HG03439 (cell line): ENCODE data around the gene ACAN.

ENCODE experiments used
- ATAC-seq: cut with Tn5 transposase; IDR thresholded peaks from one replicate; pipeline ENCODE4 v1.9.1; 2021; ENCODE audit warnings: mild to moderate bottlenecking, moderate library complexity; ENCODE audit not compliant: unreplicated experiment

ACAN gene

DNA sequence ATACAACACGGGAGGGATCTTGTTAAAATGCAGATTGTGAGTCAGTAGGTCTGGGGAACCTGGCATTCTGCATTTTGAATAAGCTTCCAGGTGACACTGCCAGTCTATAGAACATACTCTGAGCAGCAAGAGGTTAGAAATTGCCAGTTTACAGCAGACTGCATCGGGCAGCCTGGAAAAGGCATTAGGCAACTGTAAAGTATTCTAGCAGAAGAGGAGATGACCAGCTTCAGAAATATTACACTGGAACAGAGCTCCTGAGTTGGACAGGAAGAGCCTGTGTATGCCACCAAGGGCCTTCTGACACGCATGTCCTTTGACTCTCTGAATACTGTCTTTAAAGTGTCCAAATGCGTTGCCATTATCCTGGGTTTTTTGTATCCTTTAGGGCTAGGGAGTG, 2.5 kb upstream of the ACAN start:
- ATAC-seq, result no peak

DNA sequence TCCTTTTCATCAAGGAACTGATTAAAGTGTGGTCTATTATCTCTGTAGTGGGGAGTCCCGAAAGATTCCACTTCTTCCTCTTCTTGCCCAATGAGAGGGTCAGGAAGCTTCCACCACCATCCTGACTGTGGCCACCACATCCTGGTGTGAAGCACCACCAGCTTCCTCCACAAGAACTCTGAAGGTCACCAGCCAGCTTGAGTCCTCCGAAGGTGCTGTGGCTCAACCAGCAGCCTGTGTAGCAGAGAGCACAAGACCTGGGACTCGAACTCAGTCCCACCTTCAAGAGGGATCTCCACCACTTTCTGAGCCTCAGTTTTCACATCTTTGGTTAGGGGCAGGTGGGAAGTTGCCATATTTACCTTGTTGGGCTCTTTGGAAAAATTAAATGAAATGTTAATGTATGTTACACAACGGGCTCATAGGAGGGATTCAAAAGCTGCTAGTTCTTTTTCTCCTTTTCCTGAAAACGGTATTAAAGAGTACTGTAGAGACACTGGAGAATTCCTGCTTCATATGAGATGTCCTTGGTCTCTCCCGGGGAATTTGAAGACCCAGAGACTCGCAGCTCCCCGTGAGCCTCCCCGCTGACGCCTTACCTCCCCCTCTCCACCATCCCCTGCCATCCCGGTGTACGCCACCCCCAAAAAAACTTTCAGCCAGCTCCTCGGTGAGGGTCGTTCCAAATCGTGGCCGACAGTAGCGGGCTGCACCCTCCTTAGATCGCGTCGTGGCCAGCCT, 816 bp upstream of the ACAN start:
- no peak for ATAC-seq

DNA sequence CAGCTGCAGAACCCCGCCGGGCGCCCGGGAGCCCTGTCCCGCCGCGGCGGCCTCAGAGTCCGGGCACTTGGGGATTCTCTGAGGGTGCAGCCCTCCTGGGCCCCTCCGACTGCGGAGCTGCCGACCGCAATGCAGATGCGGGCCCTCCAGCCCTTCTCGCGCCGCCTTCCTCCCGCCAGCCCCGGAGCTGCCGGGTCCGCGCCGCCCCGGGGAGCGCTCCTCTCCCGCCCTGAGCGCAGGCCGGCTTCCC, 320 bp upstream of the ACAN start:
- ATAC-seq, result no peak

DNA sequence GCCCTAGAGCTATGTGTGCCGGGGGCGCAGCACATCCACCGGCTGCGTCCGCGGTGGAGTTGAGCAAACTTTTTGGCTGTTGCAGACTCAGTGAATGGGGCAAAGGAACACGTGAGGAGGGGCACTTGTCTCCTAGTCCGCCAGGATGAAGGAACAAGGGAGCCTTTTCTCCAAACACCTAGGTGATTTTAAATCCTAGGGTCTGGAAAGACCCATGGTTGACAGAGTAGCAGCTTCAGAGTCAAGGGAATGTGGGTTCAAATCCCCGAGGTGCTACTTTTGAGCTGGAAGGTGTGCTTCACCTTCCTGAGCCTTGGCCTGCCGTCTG, 648 bp downstream of the ACAN start:
- no peak for ATAC-seq

DNA sequence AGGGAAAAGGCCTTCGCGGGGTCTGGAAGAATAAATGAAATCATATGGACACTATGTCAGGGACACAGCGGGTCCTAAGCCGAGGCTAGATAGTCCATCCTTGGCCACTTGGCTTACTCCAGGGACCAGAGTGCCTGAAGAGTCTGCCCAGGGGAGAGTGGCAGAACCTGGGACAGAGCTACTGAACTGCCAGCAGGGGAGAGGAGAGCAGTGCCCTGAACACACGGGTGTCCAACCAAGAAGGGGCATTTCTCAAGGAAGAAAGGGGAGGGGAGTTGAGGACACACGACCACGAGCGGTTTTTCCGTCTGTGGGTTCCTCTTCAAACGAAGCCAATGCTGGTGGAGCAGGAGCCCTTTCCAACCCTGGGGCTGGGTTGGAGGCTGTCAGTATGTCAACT, 1.0 kb downstream of the ACAN start:
- ATAC-seq, result no peak

DNA sequence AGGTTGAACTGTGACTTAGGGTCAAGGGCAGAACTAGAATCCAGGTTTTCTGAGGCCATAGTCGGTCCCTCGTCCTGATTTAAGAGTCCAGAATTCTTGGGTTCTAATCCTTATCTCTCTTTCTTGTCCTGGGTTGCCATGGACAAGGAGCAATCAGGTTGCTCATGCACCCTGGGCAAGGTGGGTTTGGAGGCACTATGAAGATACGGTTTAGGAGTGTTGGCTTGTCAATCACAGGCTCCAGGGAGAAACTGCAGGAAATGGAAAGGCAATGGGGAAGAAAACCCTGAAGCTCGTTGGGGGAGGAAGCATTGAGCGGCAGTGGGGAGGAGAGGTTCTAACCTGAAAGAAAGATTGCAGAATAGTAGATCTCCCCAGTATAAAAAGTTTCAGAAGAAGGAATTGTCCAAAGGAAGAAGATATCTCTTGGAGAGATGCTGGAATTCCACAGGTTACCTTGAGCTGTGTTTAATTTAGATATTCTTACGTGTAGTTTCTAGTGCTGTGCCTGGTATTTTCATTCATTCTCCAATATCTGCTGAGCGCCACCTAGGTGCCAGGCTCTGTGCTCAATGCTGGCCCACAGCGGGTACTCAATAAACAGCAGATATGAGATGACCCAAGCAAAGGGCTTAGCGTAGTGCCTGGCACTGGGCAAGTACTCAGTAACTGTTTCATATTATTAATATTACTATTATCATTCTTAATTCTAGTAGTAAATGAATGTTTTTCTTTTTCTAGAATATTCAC, 2.0 kb downstream of the ACAN start:
- ATAC-seq, result no peak

DNA sequence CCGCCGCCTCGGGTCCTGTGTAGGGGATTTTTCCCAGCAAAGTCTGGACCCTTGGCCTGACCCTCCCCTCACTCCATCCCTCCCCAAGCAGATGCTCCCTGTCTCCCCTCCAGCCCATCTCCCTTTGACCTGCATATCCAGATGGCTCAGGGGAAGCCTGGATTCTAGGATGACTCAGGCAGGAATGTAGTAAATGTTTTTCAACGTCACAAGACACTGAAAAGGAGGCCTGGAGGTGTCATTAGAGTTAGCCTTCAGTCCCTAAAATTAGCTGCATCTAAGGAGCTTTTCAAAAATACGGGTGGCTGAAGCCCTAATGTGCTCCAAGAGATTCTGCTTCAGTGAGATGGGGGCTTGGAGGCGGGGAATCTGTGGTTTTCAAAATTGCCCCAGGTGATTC, 7.2 kb downstream of the ACAN start:
- no peak for ATAC-seq

DNA sequence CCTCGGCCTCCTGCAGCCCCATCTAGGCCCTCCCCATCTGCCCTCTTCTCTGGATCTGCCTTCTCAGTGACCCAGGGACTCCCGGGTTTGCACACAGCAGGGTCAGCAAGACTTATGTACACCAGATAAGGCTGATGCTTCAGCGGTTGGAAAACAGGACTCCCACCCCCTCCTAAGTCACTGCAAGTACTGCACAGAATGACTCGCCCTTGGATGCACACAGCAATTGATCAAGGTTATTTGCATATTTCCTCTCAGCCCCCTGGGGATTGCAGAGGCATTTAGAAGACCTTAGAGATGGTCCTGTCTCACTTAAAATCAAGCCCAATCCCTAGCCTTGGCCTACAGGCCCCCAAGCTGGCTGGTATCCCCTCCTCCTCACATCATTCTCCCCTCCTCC, 8.9 kb downstream of the ACAN start:
- ATAC-seq, result no peak

DNA sequence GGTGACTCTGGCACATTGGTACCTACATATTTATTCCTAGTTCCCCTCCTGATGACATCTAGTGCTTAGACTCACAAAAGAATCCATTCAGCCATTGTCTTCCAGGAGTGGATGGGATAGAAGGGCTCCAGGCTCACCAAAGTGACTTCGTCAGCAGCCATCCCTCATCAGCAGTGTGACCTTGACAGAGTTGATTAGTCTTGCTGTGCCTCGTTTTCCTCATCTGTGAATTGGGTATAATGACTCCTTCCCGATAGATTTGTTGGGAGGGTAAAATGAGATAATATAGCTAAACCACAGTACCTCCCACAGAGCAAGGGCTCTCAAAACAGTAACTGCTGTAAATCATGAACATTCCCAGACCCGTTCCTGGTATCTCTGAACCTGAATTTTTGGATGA, 10.7 kb downstream of the ACAN start:
- ATAC-seq, result no peak

DNA sequence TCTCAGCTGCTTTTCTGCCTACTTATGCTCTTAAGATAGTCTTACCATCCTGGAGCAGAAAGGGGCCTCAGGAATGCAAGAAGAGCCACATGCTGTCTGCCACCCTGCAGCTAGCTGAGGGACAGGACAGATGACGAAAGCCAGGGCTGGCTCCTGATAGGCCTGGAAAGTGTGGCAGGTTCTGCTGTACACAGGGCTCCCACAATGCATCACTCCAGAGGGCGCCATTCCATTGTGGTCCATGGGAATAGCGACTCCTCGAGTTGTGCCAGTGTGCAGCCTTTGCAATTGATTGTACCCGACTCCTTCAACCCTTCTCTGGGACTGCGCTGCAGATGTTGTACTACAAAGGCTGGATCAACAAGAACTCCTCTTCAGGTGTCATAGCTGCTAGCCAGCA, 11.2 kb downstream of the ACAN start:
- no peak for ATAC-seq

DNA sequence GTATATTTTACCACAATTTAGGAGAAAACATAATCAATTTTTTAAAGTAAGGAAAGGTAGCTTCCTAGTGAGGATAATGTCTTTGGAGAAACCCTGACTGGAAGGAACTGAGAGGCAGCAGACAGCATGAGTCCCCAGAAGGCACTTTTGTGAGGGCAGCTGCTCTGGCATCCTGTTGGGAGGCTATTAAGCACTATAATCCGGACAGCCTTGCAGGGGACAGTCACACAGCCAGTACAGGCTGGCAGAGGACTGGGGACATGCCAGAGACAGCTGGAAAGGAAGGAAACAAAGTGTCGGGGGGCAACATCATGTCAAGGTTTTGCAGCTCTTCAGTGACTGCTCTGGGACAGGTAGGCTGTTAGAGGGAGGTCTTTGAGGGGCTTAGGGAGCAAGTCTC, 15.7 kb downstream of the ACAN start:
- ATAC-seq, result no peak

DNA sequence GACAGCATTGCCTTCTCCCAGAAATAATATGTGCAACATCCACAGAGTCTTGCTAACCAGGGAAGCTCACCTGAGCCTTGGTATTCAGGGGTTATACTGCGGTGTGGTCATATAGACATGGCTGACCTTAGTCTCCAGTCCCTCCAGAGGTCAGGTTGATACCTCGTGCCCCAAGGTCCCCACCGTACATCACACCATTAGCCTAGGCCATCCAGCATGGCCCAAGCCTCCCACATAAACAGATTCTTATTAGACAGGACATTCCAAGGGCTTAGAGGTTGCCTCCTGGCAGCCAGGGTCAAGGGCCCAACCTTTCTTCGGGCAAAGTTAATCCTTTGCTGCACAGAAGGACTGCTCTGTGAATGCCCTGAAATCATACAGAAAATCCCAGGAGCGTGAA, 18.8 kb downstream of the ACAN start:
- no peak for ATAC-seq

DNA sequence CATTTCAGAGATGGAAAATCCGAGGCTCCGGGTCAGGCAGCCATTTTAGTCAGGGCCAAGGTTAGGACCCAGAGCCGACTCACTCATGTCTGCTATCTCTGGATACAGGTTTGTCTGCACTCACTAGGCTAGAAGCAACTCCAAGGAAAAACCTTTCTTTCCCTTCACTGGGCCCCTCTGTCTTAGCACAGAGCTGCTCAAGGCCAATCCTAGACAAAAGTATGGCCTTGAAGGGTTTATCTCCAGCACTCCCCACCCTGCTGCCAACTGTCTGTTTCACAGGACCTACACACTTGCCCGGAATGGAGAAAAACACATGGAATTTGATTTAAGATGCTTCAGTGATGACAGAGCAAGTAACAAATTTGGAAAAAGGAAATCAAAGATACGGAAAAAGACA, 25.6 kb downstream of the ACAN start:
- no peak for ATAC-seq

DNA sequence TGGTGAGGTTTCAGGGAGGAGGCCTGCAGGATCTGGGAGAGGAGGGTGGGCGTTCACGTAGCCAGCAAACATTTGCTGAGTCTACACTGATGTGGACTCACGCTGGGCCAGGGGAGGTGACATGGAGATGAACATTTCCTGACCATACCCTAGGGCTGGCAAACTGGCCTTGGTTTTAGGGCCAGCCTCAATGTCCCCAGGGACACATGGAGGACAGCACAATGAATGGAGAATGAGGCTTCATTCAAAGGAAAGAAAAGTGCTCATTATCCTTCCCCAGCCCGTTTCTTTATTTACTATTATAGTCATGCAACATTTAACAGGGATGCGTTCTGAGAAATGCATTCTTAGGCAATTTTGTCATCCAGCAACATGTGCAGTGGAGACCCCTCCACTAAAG, 26.8 kb downstream of the ACAN start:
- no peak for ATAC-seq

DNA sequence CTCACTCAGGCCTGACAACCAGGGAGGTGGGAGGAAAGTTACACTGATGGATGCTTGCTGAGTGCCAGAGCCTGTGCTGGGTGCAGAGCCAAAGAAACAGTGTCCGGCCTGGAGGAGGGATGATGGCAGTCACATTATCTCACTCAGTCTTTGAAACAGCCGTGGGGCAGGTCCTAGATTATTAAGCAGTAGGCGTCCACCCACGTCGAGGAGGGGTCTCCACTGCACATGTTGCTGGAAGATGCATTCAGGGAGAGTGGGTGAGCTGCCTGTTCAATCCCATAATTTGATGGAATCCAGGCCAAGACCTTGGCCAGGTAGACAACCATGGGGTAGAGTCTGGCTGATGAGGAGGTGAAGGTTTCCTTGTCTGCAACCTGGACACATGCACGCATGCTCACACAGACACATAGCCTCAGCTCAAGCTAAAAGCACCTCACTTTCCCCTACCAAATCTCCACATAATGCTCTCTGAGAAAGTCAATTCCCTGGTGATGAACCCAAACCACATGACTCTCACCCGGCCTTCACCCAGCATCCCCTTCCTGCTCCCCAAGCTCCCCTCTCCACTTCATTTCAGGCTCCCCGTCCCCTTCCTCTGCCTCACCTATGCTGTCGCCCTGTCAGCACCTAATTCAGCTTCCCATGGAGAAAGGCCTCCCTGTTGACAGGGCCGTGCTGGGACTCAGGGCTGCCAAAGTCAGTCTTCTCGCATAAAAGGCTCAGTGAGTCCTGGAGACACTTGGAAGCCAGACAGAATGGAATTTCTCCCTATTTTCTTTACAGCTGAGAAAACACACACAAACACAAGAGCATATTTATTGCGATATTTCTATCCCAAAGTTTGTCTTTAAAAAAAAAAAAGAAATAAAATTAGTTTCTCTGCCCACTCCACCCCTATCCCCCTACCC, 29.8 kb downstream of the ACAN start:
- no peak for ATAC-seq

DNA sequence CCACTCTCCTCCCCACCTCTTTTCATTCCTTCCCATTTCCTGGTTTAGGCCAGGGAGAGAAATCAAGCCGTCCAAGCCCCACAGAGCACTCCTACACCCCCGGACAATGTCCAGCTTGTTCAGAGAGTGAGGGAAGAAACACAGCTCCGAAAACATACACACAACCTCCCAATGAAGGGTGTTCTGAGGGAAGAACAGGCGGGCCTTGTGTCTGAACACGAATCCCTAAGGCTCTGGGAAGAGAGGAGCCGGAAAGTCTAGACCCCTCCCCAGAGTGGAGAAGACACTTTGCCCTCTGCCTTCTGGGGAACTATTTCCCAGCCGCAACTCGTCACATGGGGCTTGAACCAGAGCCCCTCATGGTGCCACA, 30.5 kb downstream of the ACAN start:
- ATAC-seq, result no peak

DNA sequence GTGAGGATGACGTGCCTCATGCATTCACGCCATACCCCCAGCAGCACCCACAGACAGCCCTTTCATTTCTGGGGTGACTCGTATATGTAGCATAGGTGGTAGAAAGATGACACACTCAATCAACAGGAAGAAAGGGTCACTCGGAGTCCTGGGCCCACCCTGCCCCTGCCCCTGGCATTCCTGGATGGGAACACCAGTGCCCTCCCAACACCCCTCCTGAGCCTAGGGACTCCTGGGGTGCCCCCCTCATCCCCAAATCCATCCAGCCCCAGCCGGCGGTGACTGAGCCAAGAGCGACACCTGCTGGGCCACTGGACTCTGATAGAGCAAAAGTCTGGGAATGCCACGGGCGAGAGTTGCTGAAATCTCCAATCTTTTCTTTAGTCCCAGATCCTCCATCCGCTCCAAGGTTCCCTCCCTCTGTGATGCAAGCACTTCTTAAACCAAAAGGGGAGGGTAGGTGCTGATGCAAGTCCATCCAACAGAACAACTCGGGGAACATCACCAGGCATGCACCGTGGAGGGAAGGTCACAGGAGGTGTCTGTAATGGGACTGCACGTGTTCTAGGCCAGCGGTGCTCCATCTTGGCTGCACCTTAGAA, 31.1 kb downstream of the ACAN start:
- ATAC-seq, result no peak

DNA sequence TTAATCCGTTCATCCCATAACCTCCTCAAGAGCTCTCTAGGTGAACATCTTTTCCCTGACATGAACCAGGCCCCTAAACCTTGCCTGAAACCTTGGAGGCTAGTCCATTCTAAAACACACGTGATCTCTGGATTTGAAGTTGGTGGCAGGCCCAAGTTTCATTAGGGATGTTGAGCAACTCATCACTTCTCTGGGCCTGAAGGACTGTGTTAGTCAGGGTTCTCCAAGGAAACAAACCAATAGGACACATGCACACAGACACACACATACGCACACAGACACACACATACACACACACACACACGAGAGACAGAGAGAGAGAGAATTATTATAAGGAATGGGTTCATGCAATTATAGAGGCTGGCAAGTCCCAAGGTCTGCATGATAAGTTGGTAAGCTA, 31.9 kb downstream of the ACAN start:
- no peak for ATAC-seq

DNA sequence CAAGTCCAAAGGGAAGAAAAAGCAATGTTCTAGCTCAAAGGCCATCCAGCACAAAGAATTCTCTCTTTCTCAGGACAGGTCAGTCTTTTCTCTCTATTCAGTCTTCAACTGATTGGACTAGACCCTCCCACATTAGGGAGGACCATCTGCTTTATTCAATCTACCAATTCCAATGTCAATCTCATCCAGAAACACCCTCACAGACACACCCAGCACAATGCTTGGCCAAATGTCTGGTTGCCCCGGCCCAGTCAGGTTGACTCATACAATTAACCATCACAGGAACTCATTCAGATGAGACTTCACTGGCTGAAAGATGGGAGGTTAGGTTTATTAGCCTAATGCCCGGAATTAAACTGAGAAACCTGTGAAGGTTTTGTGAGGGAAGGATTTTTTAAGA, 32.4 kb downstream of the ACAN start:
- ATAC-seq, result no peak

DNA sequence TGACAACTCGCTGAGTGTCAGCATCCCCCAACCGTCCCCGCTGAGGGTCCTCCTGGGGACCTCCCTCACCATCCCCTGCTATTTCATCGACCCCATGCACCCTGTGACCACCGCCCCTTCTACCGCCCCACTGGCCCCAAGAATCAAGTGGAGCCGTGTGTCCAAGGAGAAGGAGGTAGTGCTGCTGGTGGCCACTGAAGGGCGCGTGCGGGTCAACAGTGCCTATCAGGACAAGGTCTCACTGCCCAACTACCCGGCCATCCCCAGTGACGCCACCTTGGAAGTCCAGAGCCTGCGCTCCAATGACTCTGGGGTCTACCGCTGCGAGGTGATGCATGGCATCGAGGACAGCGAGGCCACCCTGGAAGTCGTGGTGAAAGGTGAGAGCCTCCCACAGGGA, 35.4 kb downstream of the ACAN start:
- ATAC-seq, result no peak

DNA sequence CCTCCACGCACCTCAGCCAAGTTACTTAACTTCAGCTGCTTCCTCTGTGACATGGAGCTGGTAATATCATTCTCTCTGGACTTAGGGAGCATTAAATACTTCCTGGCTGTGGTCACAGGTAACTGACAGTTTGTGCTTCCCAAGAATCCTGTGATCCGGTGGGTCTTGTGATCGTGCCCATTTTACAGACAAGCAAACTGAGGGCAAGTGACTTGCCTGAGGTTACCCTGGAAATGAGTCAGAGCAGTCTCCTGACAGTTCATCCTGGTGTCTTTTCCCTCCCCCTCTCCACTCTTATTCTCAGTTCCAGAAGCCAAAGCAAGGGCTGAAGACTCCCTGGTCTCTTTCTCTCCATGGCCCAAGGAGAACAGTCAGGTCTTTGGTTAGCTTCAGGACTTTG, 35.9 kb downstream of the ACAN start:
- no peak for ATAC-seq

DNA sequence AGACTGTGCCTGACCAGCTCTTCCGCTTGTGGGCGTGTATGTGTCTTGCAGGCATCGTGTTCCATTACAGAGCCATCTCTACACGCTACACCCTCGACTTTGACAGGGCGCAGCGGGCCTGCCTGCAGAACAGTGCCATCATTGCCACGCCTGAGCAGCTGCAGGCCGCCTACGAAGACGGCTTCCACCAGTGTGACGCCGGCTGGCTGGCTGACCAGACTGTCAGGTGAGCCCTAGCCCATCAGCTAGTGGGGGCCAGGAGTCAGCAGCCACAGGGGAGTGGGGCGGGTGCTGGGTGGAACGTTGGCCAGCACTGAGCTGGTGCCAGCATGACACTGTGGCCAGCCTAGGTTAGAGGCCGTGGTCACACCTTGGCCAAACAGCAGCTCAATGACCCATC, 36.7 kb downstream of the ACAN start:
- no peak for ATAC-seq
